SHP77 (cell line): ENCODE data around the gene ZSCAN32.

Experiments
- DNase-seq, 2 experiments: peaks; one replicate each; lab custom pipeline; 2025; lab: John Stamatoyannopoulos, UW

The ZSCAN32 gene

GRCh38 chr16:3356118-3356517, 44.7 kb downstream of the ZSCAN32 start:
- DNase-seq = no peak

DNA sequence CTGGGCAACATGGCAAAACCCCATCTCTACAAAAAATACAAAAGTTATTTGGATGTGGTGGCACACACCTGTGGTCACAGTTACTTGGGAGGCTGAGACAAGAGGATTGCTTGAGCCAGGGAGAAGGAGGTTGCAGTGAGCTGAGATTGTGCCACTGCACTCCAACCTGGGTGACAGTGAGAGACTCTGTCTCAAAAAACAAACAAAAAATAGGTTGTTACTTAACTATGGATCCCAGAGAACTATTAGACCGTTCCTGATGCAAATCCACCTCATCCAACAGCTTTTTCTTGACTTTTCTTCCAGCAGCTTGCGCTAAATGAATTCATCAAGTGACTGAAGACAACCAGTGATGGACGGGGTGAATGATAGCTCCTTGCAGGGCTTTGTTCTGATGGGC, 45.2 kb downstream of the ZSCAN32 start, which contains the start of gene OR2C1:
Gene OR2C1 (plus strand): TSS at position 301 of the 400 bp plus-strand sequence. CDS start 52 bp downstream, at position 353.
- no peak for DNase-seq

- DNase-seq = no peak
Measured at GRCh38 chr16:3349175-3349574, 51.6 kb downstream of the ZSCAN32 start.

DNA sequence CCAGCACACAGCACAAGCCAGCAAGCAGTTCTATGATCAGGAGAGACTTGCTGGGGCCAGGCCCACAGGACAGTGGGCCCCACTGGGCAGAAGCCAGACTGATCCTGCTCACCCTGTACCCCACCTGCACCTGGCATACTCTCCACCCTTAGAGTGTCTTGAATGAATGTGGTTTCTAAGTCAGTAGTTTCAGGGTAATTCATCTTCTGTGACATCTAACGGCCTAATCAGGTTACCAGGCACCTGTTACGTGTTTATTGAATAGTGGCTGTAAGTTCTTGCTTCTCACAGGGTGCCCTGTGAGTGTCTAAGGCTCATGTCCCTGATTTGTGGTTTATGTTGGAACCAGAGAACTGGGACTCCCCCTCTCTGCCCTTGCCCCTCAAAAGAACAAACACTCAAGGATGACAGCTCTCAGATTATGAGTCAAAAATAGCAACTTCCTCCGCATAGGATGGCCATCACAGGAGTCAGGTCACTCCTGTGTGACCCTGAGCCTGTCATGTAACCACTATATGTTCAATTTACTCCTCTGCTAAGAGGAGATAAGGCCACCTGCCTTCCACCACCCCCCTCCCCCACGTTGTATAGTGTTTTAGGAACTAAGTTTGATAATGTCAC, 52.1 kb downstream of the ZSCAN32 start:
- DNase-seq = peak in 1 of 2 experiments; percentile 6

DNA sequence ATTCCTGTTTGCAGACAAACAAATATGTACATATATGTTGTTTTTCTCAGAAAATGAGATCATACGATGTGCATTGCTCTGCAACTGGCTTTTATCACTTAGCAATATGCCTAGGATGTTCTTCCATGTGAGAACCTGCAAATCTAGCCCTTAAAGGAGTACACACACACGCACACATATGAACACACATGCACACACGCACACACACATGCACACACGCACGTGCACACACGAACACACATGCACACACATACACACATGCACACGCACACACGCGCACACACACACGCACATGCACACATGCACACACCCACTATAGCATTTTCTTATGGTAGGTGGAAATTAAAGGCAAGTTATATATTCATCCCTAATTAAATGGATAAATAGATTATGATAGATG, 53.2 kb downstream of the ZSCAN32 start:
- no peak for DNase-seq

DNA sequence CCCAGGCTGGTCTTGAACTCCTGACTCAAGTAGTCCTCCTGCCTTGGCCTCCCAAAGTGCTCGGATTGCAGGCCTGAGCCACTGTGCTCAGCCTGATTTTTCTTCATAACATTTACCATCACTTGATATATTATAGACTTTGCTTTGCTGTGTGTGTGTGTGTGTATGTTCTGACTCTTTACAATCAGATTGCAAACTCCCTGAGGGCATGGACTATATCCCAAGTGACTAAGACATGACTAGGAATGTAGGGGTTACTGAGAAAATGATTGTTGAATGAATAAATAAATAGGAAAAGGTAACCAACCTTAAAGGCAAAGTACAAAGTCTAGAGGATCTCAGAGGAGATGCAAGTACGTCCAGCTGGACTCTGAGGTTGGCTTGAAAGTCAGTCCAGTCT, 54.8 kb downstream of the ZSCAN32 start:
- no peak for DNase-seq
